K562 (cell line): ENCODE results near the gene SLC16A6. TPM values are rescaled to one million over a fixed set of nuclear protein-coding genes. Genes with fewer than 3 reads are reported as not detected.

Experiments used
- ATAC-seq: fragments of 200-7000 bp; cut with Tn5 transposase; 3 replicates; pipeline ENCODE4 v1.9.1; 2020; ENCODE audit warnings: moderate library complexity
- BruUV-seq: library from RNA; stranded (reverse); fragments of 400-500 nt; replicated peaks from 2 replicates; lab custom pipeline; 2021; lab: Mats Ljungman, UMichigan
- CTCF ChIA-PET: fragments of 300-600 bp; formaldehyde crosslinking; extraction: SDS; loops from one replicate; lab custom pipeline; 2021; ENCODE audit warnings: low intra/inter-chr PET ratio; lab: Yijun Ruan, JAX
- POLR2A ChIA-PET: fragments of 300-600, 350-650 bp; sonication (Branson Sonifier 250); formaldehyde crosslinking; extraction: SDS; loops from one replicate; lab custom pipeline; 2021; ENCODE audit warnings: antibody characterized with exemption, inconsistent platforms; lab: Yijun Ruan, JAX
- DNase-seq, 4 experiments: peaks; one replicate each; pipeline versions ENCODE4 v3.0.0 to v3.0.0-alpha.2; 2011 to 2018; ENCODE audit warnings: low spot score in 3 of 4, mixed read lengths in 3 of 4; ENCODE audit errors: extremely low read depth in 1 of 4
- FAIRE-seq: peaks from 2 replicates; lab custom pipeline; 2011; peaks lifted over from hg19 to GRCh38; lab: Jason Lieb, UNC
- H2AFZ ChIP-seq: 2 replicates; pipeline ENCODE4 v1.6.0; 2011; ENCODE audit warnings: low read depth, low read length, control low read depth, inconsistent platforms
- H3K27ac ChIP-seq: fragments of 200-600 bp; 3 replicates; pipeline ENCODE4 v1.8.0; 2011; ENCODE audit warnings: low read depth, mild to moderate bottlenecking, control low read depth, inconsistent platforms, low read length, moderate library complexity, mixed read lengths; ENCODE audit errors: extremely low read depth
- H3K27me3 ChIP-seq, 2 experiments: fragments of 300-600 bp in 1 of 2; 2 replicates in 1 of 2; 3 replicates in 1 of 2; pipeline versions ENCODE4 v1.6.0 to v1.8.0; 2011; ENCODE audit warnings: inconsistent platforms in 2 of 2, low read length in 2 of 2, mild to moderate bottlenecking in 1 of 2, mixed read lengths in 1 of 2, moderate library complexity in 1 of 2; ENCODE audit not compliant: control insufficient read depth in 2 of 2, insufficient read depth in 2 of 2
- H3K36me3 ChIP-seq: fragments of 300-600 bp; 3 replicates; pipeline ENCODE4 v1.8.0; 2011; ENCODE audit warnings: mild to moderate bottlenecking, low read length, inconsistent platforms; ENCODE audit not compliant: control insufficient read depth, insufficient read depth
- H3K4me1 ChIP-seq, 2 experiments: fragments of 200-600 bp in 1 of 2; replicated peaks in 1 of 2; 2 replicates in 1 of 2; 3 replicates in 1 of 2; pipeline versions ENCODE4 v1.5.1 to v1.8.0; 2011; ENCODE audit warnings: inconsistent platforms in 2 of 2, low read length in 2 of 2, mild to moderate bottlenecking in 1 of 2, mixed read lengths in 1 of 2, moderate library complexity in 1 of 2; ENCODE audit not compliant: control insufficient read depth in 2 of 2, insufficient read depth in 2 of 2
- H3K4me2 ChIP-seq: 2 replicates; pipeline ENCODE4 v1.6.1; 2011; ENCODE audit warnings: low read length, control low read depth, inconsistent platforms, mixed read lengths; ENCODE audit not compliant: insufficient read depth
- H3K4me3 ChIP-seq: fragments of 200-600 bp; sonication (generic), shearing (Covaris generic); 2 replicates; pipeline ENCODE4 v1.5.1; 2016; ENCODE audit warnings: control low read depth, inconsistent platforms
- H3K79me2 ChIP-seq: fragments of 200-600 bp; 3 replicates; pipeline ENCODE4 v1.8.0; 2011; ENCODE audit warnings: low read length, inconsistent platforms; ENCODE audit not compliant: control insufficient read depth, insufficient read depth
- H3K9ac ChIP-seq, 2 experiments: 2 replicates each; pipeline versions ENCODE4 v1.6.0 to v1.6.1; 2011; ENCODE audit warnings: low read depth in 2 of 2, low read length in 2 of 2, control low read depth in 1 of 2, inconsistent platforms in 1 of 2, mild to moderate bottlenecking in 1 of 2, mixed read lengths in 1 of 2; ENCODE audit not compliant: insufficient read depth in 1 of 2
- H3K9me1 ChIP-seq: one replicate; pipeline ENCODE4 v1.6.0; 2011; ENCODE audit warnings: inconsistent platforms, mild to moderate bottlenecking, low read length, moderate library complexity; ENCODE audit not compliant: control insufficient read depth, insufficient read depth
- H3K9me3 ChIP-seq: replicated peaks from 2 replicates; pipeline ENCODE4 v1.5.1; 2011; ENCODE audit warnings: low read depth, low read length, inconsistent platforms; ENCODE audit not compliant: control insufficient read depth, insufficient read depth
- H4K20me1 ChIP-seq: replicated peaks from 2 replicates; pipeline ENCODE4 v1.6.1; 2011; ENCODE audit warnings: low read length, inconsistent platforms, mixed read lengths; ENCODE audit not compliant: control insufficient read depth, insufficient read depth
- BCL6 ChIP-seq: fragments of 250-450 bp; sonication (Bioruptor Pico); IDR thresholded peaks from 2 replicates; pipeline ENCODE4 v1.4.0; 2020
- BRCA1 ChIP-seq, 2 experiments: fragments of 450-650 bp in 1 of 2; sonication (generic) in 1 of 2; formaldehyde crosslinking in 1 of 2; IDR thresholded peaks; 2 replicates each; pipeline versions ENCODE4 v1.5.0 to v1.6.1; 2017 to 2020; ENCODE audit warnings: mild to moderate bottlenecking in 1 of 2, missing genetic modification reagents in 1 of 2
- ELF2 ChIP-seq: fragments of 250-450 bp; sonication (Bioruptor Pico); IDR thresholded peaks from 2 replicates; pipeline ENCODE4 v1.5.0; 2021; ENCODE audit warnings: mild to moderate bottlenecking
- FOXK1 ChIP-seq: sonication (generic); formaldehyde crosslinking; IDR thresholded peaks from 2 replicates; pipeline ENCODE4 v1.8.0; 2022; ENCODE audit warnings: missing genetic modification reagents, mild to moderate bottlenecking, borderline replicate concordance
- KLF16 ChIP-seq: IDR thresholded peaks from 2 replicates; pipeline ENCODE4 v1.6.1; 2016; ENCODE audit warnings: antibody characterized with exemption
- KLF6 ChIP-seq: fragments of 250-450 bp; sonication (Bioruptor Pico); IDR thresholded peaks from 2 replicates; pipeline ENCODE4 v1.4.0; 2020; ENCODE audit warnings: mild to moderate bottlenecking, moderate library complexity, borderline replicate concordance
- MYNN ChIP-seq, 2 experiments: sonication (generic); formaldehyde crosslinking in 1 of 2; IDR thresholded peaks; 2 replicates each; pipeline versions ENCODE4 v1.5.0 to v1.6.1; 2016 to 2020; ENCODE audit warnings: antibody characterized with exemption in 1 of 2, missing genetic modification reagents in 1 of 2
- RFX7 ChIP-seq: fragments of 250-450 bp; sonication (Bioruptor Pico); IDR thresholded peaks from 2 replicates; pipeline ENCODE4 v1.5.1; 2021; ENCODE audit warnings: mild to moderate bottlenecking
- RHOXF2B ChIP-seq: fragments of 250-450 bp; sonication (Bioruptor Pico); conservative IDR thresholded peaks from 2 replicates; pipeline ENCODE4 v1.5.1; 2021
- RUNX1 ChIP-seq: sonication (generic); IDR thresholded peaks from 2 replicates; pipeline ENCODE4 v1.6.1; 2016; ENCODE audit warnings: antibody characterized with exemption, low read depth
- SMAD1 ChIP-seq: fragments of 150-350 bp; IDR thresholded peaks from 2 replicates; pipeline ENCODE4 v1.6.1; 2014; ENCODE audit warnings: low read length, low read depth; ENCODE audit not compliant: partially characterized antibody
- SMARCE1 ChIP-seq: fragments of 450-650 bp; IDR thresholded peaks from 2 replicates; pipeline ENCODE4 v1.7.1; 2016; ENCODE audit warnings: mild to moderate bottlenecking
- SMC3 ChIP-seq: conservative IDR thresholded peaks from 2 replicates; pipeline ENCODE4 v1.6.1; 2011; ENCODE audit warnings: low read depth, low read length, improper control_type of control experiment; ENCODE audit not compliant: insufficient read depth
- SRSF3 ChIP-seq: fragments of 200-400 bp; formaldehyde crosslinking; IDR thresholded peaks from 2 replicates; pipeline ENCODE4 v1.6.1; 2016; ENCODE audit warnings: mild to moderate bottlenecking, low read length, moderate library complexity; ENCODE audit not compliant: insufficient read depth
- ZNF197 ChIP-seq: fragments of 200-800 bp; sonication (Bioruptor generic); IDR thresholded peaks from 2 replicates; pipeline ENCODE4 v1.6.1; 2016; ENCODE audit warnings: low read depth, missing genetic modification characterization, missing compliant biosample characterization
- WGBS: fragments of 100-300 bp; shearing (Covaris generic); methylation state at CpG from one replicate; pipeline ENCODE4 v1.1.6; 2016; ENCODE audit warnings: low coverage, mixed read lengths; ENCODE audit not compliant: insufficient coverage; ENCODE audit errors: missing lambda C conversion rate; 5-methylcytosine and 5-hydroxymethylcytosine counted together
- in situ Hi-C: fragments of 300-500 bp; cut with MboI; formaldehyde crosslinking; loops from 4 replicates; pipeline ENCODE4 v1.15.0; 2018; ENCODE audit warnings: inconsistent platforms, mixed read lengths
- intact Hi-C: fragments of 100-400 bp; cut with micrococcal nuclease; formaldehyde crosslinking; loops from 2 replicates; pipeline ENCODE4 v1.14.2; 2022
- polyA plus RNA-seq, 8 experiments: library from polyadenylated mRNA; depleted of rRNA in 4 of 8; stranded (reverse) in 5 of 8; unstranded in 3 of 8; fragments of >200 nt; fragmentation: Nextera tagmentation in 2 of 8; fragmentation: Illumina TruSeq in 1 of 8; extraction: Ambion mirVana in 2 of 8; extraction: Trizol in 1 of 8; gene quantifications; 2 replicates each; pipeline versions ENCODE4 v1.2.1 to v1.2.3, GENCODE V29; 2011 to 2014; ENCODE audit warnings: inconsistent platforms in 1 of 8, missing spikeins in 1 of 8
- total RNA-seq, 7 experiments: library from RNA; depleted of rRNA in 6 of 7; stranded (reverse); fragments of >200 nt in 6 of 7; fragmentation: Illumina TruSeq in 2 of 7; extraction: Trizol in 2 of 7; gene quantifications; 2 replicates each; pipeline versions ENCODE4 v1.2.1 to v1.2.3, GENCODE V29; 2011 to 2021; ENCODE audit warnings: low replicate concordance in 1 of 7
- TF ChIP-seq, protein P1 (sequence below): sonication (generic); formaldehyde crosslinking; IDR thresholded peaks from 2 replicates; pipeline ENCODE4 v1.8.0; 2022; ENCODE audit warnings: mild to moderate bottlenecking, missing genetic modification reagents

SLC16A6 gene
- total and polyA plus RNA-seq, 9 of the 15 experiments (the other 6 are each of a cell fraction or from before 2014, with no cell fraction given): 0.05 to 0.31 (median 0.15) TPM

DNA sequence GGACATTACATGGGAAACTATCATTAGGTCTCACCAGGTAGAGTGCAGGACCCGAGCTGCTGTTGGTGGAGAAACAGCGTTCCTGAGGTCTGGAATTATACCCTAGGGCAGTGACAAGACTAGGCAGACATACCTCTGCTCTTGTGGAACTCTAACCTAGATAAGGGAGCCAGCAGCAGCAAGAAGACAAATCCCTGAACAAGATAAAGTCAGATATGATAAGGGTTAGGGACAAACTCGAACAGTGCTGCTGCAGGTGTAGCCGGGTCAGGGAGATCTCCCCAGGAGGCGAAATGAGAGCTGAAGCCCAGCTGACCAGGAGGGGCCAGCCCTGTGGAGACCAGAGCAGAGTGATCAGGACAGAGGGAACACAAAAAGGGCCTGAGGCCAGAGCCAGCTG, 35.0 kb upstream of the SLC16A6 start:
- TF ChIP-seq BCL6 (CRISPR knock-in tag) (no peak), SRSF3 (no peak), KLF16 (no peak), SMAD1 (no peak), FOXK1 (CRISPR knock-in tag) (no peak), KLF6 (no peak), SMARCE1 (no peak), MYNN (IDR thresholded peaks at IDR 0.05) (no peak), MYNN (CRISPR knock-in tag; IDR thresholded peaks at IDR 0.05) (no peak), BRCA1 (IDR thresholded peaks at IDR 0.05) (no peak), BRCA1 (CRISPR knock-in tag; IDR thresholded peaks at IDR 0.05) (no peak), RHOXF2B (CRISPR knock-in tag) (no peak), ELF2 (CRISPR knock-in tag) (no peak), ZNF197 (CRISPR knock-in tag) (no peak), SMC3 (no peak), RFX7 (CRISPR knock-in tag) (no peak), RUNX1 (no peak)
- TF ChIP-seq, protein P1, sequence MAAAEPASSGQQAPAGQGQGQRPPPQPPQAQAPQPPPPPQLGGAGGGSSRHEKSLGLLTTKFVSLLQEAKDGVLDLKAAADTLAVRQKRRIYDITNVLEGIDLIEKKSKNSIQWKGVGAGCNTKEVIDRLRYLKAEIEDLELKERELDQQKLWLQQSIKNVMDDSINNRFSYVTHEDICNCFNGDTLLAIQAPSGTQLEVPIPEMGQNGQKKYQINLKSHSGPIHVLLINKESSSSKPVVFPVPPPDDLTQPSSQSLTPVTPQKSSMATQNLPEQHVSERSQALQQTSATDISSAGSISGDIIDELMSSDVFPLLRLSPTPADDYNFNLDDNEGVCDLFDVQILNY (CRISPR knock-in tag): no peak
- H4K20me1 ChIP-seq: no peaks in the 10 kb centered on the region
- H3K9ac ChIP-seq: no peak overlapping the region
- no peak overlapping the region for H3K4me2 ChIP-seq
- no peak overlapping the region for H3K4me3 ChIP-seq
- ChIA-PET CTCF (no interaction called here), POLR2A (no interaction called here)
- in situ Hi-C loops (no loop called here), intact Hi-C loops (no loop called here)
- no TSS peak for BruUV-seq
- no peak overlapping the region for H3K27ac ChIP-seq
- WGBS: 1% methylated on average over 5 of the region's 5 CpGs
- H3K9me3 ChIP-seq: no peaks in the 10 kb centered on the region; the same call in 1 of the 2 replicates
- no peaks in the 10 kb centered on the region for H3K4me1 ChIP-seq
- no peak for ATAC-seq
- no peaks in the 10 kb centered on the region for H3K36me3 ChIP-seq
- H2AFZ ChIP-seq: no peak overlapping the region
- H3K27me3 ChIP-seq: peaks cover 2 to 40% of the 10 kb centered on the region in 2 experiments; a peak in 3 of 5 replicates
- H3K79me2 ChIP-seq: no peaks in the 10 kb centered on the region
- no peaks in the 10 kb centered on the region for H3K9me1 ChIP-seq
- FAIRE-seq: no peak
- DNase-seq: no peak
